Measurements from ENCODE around the gene COL4A3.
A peak's percentile ranks its signal among the peaks of the same experiment; 100 is the strongest.
"Not testable (repeated sequence)": the region's sequence is repeated elsewhere in the genome, so short reads cannot be mapped to it uniquely, and the experiment has no call there.

The COL4A3 gene

DNA sequence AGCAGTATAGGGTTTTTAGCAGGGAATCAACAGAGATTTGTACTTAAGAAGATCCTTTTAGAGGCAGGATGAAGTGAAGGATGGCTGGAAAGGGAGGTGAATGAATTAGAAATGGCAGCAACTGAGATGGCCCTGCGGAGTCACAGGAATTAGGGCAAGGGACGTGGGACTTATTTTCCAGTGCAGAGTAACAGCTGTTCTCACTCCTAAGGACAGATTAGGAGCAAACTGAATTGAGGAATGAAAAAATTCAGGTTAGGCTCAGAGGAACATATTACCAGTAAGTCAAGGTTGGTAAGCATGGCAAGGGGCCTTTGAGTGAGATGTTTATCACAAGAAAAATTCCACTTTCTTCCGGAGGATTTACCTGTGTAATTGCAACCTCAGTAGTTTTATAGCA, 34.4 kb downstream of the COL4A3 start:
- no peak for DNase-seq
- intact Hi-C loops (cut with DNase I) = no loop called here

DNA sequence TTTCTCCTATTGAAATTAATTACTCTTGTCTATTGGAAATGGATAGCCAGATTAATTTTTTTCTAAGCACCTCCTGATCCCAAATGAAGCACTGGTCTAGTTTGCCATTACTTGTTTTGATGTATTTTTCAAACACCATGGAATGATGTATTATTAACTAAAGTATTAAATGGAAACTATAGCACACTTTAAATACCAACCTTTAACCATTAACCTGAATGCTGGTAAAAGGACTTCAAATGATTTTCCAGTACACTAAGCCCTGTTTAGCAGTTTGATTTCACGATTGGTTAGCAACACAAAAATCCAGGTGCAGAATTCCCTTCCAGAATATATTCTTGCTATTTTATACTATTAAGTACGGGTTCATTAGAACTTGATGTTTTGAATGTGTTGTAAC, 37.3 kb downstream of the COL4A3 start:
- no peak for DNase-seq
- intact Hi-C loops (cut with DNase I) = no loop called here

DNA sequence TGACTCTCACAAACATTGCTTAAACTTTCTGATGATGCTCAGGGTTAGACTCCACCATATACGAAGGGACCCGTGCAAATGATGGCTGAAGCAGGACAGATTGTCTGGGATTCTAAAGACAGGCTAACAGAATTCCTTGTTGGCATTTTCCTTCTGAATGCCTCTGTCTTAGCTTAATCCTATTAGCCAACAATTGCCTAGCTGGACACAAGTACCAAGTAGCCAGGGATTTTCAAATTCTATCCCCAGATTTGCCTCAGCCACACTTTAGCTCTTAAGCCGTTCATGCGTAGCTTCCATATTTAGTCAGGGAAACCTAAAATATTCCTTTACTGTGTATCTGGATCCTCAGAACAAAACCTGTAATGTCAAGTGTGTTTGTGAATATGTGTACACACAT, 40.0 kb downstream of the COL4A3 start:
- DNase-seq = no peak
- intact Hi-C loops (cut with DNase I) = no loop called here

DNA sequence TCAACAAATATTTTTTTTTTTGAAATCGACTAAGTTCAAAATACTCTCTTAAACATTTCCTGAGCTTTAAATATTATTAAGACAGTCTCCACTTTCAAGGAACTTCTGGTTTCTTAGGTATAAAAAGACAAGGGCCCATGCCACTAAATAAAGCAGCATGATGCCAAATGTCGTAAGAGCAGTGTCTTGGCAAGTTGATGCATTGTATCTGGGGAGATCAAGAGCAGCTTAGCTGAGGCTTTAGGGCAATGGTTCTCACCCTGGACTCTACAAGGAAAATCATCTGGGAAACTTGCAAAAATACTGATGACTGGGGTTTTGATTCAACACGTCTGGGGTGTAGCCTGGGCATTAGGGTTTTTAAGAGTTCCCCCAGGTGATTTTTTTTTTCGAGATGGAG, 41.3 kb downstream of the COL4A3 start:
- no peak for DNase-seq
- intact Hi-C loops (cut with DNase I) = no loop called here

DNA sequence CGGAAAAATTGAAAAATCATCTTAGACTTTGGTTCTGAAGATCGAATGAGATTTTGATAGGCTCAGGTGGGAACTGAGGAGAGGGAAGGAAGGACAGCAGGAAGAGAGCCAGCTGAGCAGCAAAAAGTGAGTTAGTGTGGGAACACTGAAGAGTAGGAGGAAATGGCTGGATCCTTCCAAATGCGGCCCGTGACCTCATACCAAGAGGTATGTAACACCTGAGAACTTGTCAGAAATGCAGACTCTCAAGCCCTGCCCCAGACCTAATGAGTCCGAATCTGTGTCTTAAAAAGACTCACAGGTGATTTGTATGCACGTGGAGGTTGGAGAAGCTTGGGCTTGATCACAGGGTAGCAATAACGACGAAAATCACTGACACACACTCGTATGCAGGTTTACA, 42.0 kb downstream of the COL4A3 start:
- intact Hi-C loops (cut with DNase I) = no loop called here
- DNase-seq = no peak

DNA sequence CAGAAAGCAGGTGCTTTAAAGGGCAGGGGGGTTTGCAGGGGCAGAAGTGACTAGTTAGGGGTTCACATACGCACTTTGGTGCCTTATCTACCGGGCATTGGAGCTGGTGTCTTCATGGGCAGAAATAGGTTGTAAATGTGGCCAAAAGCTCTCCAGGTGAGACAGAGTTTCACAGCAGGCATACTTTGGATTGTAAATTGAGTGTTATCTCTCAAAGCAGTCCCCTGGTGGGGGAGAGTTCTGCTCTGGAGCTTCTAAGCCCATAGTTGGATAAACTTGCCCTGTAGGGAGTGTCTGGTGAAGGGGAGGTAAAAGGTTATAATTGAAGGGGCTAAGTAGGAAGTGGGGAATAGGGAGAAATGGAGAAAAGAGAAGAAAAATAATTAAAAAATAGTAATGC, 43.1 kb downstream of the COL4A3 start:
- DNase-seq = no peak
- intact Hi-C loops (cut with DNase I) = no loop called here

DNA sequence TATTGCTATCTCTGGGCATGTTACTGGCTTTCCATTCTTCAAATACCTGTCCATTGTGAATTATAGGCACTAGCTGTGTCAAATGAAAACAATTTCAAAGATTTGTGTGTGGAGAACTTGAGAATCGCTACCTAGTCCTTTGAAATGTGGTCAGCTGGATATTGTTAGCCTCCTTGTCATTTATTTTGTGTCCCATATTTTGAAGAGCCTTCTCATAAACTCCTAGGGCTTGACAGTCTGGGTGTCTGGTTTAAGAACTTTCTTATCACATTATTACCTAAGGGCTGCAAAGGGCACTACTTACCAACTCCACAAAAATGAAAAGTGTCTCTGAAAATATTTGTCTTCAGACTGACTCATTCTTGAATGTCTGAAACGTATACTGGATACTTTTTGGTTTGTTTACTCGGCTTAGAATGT, 50.2 kb downstream of the COL4A3 start:
- no peak for DNase-seq
- intact Hi-C loops (cut with DNase I) = no loop called here

DNA sequence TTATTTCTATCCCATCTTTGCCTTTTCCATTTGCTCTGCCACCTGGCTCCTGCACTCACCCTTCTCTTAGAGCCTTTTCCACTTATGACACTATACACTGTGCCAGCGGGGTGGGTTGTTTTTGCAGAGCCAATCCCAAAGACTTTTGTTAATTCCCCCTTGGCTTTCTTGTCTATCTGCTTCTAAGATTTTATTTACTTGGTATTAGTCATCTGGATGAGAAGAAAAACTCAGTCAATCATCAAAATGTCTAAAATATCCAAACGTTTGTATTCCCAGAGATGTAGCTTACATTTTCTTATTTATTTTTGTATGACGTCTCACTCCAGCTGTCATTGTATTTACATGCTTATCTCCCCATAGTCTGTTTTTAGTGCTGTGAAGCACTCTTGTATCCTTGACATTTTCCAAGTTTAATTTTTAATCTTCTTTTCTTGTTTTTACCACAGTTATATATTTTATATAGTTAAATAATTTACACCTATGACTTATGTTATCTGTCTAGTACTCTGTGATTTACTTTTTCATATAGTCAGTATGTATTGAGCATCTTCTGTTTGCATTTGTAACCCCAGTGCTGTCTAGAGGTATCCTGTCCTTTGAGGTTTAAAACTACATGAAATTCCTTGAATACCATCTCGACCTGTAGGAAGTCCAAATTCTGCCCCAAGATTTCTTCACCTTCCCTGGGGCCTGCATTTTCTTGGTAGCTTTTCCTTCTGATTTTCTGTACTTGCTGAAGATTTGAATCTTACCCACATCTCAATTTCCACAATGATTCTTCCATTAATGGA, 55.1 kb downstream of the COL4A3 start:
- no peak for DNase-seq
- intact Hi-C loops (cut with DNase I) = no loop called here

DNA sequence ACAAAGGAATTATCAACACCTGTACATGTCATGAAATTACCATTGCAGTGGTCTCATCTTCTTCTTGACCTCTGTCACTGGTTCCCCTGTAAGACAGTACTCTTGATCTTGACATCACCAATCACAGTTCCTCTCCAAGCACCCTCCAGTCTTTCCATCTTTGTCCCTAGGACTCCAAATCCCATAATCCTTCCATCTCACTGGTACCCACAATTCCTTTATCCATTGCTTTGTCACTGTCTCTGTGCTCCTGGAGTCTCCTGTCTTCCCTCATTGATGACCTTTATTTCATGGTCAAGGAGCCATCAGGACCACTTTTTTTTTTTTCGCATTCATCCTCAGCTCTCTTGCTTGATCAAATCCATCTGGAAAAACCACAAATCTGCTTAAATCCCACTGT, 56.7 kb downstream of the COL4A3 start:
- DNase-seq = no peak
- intact Hi-C loops (cut with DNase I) = no loop called here

DNA sequence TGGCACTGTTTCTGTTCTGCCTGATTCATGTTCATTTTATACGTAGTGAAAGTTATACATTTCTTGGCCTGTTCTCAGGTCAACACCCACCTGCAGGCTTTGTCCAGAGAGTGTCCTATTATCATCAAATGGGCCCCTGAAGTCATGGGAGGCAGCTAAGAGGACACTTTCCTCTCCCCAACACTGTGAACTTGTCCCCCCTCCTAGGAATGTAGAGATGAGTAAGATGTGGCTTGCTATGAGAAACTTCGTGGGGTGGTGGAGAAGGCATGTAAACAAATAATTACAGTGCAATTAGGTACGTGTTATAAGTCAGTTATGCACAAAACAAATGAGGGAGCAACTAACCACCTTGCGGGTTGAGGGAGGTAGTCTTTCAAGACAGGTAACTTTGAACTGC, 57.9 kb downstream of the COL4A3 start:
- intact Hi-C loops (cut with DNase I) = no loop called here
- no peak for DNase-seq

DNA sequence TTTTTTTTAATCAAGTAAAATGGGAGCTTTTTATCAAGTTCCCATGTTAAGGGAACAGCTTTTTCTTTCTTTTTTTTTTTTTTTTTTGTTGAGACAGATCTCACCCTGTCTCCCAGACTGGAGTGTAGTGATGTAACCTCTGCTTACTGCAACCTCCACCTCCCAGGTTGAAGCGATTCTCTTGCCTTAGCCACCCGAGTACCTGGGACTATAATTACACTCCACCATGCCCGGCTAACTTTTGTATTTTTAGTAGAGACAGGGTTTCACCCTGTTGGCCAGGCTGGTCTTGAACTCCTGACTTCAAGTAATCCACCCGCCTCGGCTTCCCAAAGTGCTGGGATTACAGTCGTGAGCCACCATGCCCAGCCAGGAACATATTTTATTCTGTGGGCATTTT, 61.2 kb downstream of the COL4A3 start:
- DNase-seq; intact Hi-C loops (cut with DNase I): not testable (repeated sequence)

DNA sequence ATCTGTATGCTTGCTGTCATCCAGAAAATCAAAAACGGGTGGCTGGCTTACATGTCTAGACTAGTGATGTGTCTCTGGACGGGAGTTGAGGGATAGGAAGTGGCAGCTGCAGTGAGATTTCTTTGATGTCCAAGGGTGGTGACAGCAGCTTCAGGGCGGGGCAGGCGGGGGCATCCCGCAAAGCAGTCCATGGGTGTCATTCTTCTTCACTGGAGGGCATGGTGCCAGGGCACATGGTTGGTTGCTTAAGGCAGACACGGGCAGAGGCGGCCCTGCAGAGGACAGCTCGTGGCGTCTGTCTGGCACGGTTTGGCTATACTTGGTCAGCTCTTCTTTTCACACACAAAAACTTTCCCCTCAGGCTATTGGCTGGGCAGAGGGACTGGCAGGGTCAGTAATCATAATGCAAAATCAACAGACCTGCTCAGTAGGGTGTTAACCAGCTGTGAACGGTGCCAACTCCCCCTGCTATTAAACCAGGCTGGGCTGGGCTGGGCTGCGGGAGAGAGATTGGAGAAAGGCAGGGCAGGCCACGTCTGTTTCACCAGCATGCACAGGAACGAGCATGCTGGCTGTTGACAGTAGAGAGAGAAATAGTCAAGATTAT, 63.7 kb downstream of the COL4A3 start:
- peak; percentile 10 to 85 (median 58) for DNase-seq
- intact Hi-C loops (cut with DNase I) = no loop called here

DNA sequence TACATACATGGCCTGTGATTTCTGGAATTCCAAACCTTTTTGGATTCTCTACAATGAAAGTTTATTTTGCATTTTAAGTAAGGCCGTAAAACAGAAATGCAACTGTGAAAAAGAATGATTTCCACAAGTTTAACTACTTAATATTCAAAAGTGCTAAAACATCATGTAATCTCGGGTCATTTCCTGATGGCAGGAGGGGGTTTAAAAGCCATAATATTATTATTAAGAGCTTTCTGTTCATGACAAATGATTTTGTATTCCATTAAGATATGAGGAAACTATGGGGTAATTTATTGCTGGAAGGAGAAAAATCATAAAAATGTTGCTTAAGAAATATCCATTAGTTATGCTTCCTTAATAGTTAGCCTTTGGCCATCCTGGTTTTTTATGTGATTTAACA, 65.7 kb downstream of the COL4A3 start:
- no peak for DNase-seq
- intact Hi-C loops (cut with DNase I) = no loop called here

DNA sequence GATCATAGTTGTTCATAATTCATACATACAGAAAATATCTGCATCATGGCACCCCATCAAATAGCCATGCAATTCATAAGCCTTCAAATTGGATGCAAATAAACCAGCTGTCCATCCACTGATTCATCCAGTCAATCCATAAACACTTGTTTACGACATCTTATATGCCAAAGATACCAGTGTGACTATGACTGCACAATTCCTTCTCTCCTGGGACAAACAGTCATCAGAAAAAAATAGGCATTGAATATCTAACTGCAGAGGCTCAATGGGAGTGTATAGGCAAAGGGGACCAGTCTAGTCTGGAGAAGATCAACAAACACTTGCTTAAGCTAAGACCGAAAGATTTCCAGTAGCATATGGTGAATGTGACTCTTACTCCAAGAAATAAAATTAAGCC, 70.0 kb downstream of the COL4A3 start:
- no peak for DNase-seq
- intact Hi-C loops (cut with DNase I) = no loop called here

DNA sequence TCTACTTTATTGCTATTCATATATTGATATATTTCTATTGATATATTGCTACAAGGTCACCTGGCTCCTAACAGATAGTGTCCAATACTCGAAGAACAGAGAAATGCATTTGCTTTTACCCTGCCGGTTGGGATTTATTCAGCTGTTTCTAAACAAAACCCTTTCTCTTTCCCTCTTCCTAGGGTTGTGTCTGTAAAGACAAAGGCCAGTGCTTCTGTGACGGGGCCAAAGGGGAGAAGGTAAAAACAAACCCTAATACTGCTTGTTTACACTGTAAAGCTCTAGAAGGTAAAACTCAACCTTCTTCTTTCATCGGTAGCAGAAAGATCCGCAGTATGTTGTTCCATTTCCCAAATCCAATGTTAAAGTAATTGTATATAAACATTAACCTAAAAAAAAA, 73.4 kb downstream of the COL4A3 start:
- intact Hi-C loops (cut with DNase I) = loop anchor here (5.0 kb wide), 1 partner anchor 105 kb away; no protein-coding TSS in a partner anchor
- no peak for DNase-seq

DNA sequence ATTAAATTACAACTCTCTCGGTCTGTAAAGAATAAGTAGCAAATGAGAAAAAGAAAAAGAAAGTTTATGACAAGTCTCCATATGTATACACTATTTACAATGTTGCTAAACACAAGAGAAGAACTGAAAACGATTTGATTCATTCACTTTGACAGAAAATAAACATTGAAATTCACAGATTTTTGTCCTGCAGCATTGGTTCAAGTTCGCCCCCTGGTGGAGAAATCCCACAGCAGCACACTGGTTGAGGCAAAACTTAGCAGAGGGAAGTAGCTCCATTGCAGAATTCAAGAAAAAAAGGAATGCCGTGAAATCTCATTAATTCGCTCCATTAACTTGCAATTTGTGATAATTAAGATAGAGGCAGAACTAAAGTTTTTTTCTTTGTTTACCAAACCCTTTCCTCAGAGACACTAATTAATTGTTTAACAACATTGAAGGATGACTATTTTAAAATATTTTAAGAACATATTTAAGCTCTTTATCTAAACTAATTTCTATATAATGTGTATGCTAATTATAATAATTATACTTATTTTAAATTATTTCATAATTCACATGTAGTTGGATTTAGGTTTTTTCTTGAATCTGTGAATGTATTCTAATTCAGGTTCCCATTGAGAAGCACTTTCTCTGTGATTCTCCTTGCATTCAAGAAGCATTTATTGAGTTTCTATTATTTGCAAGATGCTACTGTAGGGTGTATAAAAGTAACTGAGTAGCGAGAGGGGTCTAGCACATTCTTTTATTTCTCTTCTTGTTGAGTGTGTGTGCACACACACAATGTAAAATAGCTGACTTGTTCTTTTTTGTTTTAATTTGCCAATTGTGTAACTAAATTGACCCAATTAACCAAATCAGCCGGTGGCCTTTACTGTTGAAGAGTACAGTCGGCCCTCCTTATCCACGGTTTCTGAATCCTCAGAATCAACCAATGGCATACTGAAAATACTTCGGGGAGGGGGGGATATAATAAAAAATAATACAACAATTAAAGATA, 74.1 kb downstream of the COL4A3 start:
- intact Hi-C loops (cut with DNase I) = loop anchor here (5.0 kb wide), 1 partner anchor 106 kb away; no protein-coding TSS in a partner anchor
- DNase-seq = peak; percentile 40 to 92 (median 81)

DNA sequence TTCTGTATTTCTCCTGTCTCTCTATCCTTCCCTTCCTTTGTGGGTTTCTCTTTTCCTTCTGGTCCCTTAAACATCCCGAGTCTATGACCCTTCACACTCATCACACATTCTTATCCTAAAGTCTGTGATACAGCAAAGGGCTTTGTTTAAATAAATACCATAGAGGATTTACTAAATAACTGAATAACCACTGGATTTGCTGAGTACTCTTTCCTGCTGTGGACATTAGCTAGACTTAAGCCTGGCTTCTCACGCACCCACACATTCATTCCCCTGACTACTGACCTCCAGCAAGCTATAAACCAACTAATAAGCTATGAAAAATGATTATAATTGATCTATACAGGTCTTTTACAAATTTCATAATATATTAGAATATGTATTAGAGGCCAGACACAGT, 76.6 kb downstream of the COL4A3 start:
- intact Hi-C loops (cut with DNase I) = no loop called here
- DNase-seq = no peak

DNA sequence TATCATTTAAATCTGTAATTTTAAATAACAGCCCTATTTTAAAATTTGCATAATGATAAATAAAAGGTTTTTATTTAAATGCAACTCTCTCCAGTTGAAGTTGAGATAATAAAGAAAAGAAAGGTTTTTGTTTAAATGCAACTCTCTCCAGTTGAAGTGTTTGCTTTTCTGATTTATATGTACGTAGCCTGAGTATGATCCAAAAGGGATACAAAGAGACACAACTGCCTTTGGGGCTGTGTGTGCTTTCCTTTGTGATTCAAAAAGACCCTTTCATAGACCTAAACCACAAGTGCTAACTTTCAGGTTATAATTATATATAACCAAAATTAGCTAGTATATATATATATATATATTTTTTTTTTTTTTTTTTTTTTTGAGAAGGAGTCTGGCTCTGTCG, 84.5 kb downstream of the COL4A3 start:
- DNase-seq = no peak
- intact Hi-C loops (cut with DNase I) = no loop called here

DNA sequence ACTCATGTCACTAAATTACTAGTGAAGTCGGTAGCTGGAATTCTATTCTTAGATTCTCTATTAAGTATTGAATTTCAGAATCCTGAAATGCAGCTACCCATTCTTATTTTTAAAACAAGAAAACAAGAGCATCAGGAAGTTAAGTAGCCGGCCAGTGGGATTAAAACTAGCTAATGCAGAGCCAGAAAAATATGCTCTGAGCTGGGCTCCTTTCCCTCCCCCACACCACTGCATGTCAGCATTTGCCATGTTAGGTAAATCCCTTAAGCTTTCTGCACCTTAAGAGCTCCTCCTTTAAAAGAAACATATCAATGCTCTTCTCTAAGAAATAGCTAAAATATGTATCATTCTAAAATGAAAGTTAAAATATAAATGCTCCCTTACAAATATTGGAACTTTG, 88.4 kb downstream of the COL4A3 start:
- DNase-seq = no peak
- intact Hi-C loops (cut with DNase I) = no loop called here

DNA sequence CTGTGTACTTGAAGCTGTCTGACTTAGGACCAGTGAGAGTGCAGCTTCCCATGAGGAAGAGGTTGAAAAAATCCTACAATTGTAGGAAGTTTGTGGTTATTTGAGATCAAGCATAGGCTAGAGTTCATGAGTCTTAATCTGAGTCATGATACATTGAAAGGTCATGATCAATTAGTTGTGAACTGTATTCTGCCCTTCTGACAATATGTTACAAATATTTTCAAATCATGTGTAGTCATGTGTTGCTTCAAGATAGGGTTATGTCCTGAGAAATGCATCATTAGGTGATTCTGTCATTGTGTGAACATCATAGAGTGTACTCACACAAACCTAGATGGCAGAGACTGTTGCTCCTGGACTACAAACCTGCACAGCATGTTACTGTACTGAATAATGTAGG, 92.2 kb downstream of the COL4A3 start:
- no peak for DNase-seq
- intact Hi-C loops (cut with DNase I) = no loop called here
